NCI-H460 (cell line): ENCODE data around the gene B3GLCT. TPM values are rescaled to one million over a fixed set of nuclear protein-coding genes. Genes with fewer than 3 reads are reported as not detected.
"Not testable (repeated sequence)": the region's sequence is repeated elsewhere in the genome, so short reads cannot be mapped to it uniquely, and the experiment has no call there.

Experiments used
- DNase-seq: peaks from one replicate; pipeline ENCODE4 v3.0.0-alpha.2; 2016; ENCODE audit warnings: low read depth; ENCODE audit errors: extremely low read depth
- total RNA-seq: library from RNA; depleted of rRNA; stranded (reverse); fragments of >200 nt; shearing (Covaris generic); gene quantifications from 2 replicates; pipeline ENCODE4 v1.2.3, GENCODE V29; 2014

Gene B3GLCT
- total RNA-seq, 1 experiment from 2014 or later, result 4.2 TPM

DNA sequence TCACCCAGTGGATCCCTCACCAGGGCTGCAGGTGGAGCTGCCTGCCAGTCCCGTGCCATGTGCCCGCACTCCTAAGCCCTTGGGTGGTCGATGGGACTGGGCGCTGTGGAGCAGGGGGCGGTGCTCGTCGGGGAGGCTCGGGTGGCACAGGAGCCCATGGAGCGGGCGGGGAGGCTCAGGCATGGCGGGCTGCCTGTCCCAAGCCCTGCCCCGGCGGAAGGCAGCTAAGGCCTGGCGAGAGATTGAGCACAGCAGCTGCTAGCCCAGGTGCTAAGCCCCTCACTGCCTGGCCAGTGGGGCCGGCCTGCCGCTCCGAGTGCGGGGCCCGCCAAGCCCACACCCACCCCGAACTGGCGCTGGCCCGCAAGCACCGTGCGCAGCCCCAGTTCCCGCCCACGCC lies 16.8 kb upstream of the B3GLCT start:
- no peak for DNase-seq

DNA sequence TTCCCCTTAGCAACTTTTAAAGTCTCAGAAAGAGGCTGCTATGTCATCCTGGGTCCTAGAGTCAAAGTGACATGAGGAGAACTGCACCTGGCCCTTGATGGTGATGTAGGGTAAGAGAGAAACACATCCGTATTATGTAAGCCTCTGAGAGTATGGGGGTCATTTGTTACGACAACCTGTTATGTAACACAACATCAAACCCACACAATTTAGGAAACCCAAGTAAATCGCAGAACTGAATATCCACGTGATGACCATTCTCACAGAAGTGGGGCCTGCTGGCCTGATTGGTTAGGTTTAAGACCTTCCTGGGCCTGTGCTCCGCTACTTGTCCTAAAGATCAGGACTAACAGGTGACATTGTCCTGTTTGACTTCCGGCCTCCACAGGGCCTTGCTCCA lies 15.3 kb upstream of the B3GLCT start:
- no peak for DNase-seq

DNA sequence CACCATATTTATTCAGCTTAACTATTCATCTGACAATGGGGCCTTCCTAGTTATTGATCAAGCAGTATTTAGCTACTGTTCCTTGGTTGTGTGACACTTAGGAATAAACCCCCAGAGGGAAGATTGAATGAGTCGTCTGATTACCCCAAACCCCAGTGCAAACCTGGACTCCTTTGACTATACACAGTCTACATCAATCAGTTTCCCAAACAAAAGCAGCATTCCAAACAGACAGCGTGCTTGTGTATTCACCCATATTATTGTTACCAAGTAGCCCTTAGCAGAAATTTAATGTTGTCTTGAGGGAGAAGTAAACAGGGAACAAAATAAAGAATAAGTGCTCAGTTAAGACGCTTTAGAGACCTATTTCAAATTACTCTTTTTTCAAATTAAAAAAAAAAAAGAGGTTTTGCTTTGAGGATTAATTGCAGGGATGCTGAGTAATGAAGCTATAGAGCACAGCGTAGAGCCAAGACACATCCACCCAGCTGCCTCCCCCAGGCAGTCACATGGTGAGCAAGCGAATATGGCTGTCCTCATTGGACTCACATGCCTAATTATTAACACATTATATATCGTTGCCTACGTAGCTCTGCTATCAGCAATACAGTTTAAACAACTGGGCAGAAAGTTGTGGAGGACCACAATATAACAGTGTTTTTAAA lies 14.7 kb upstream of the B3GLCT start:
- DNase-seq, result no peak

DNA sequence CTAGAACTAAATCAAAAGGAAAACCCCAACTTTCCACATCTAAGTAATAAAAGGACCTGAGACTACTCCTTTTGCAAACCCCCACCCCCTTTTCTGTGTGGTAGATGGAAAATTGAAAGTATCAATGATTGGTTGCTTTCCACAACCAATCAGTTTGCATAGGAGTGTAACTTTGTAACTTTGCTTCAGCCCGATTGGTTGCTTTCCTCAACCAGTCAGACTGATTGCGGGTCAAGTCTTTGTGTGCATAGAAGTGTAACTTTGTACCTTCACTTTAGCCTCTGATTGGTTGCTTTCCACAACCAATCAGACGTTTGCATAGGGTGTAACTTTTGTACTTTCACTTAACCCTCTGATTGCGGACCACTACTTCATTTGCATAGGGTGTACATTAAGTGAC lies 8.0 kb upstream of the B3GLCT start:
- DNase-seq, result no peak

DNA sequence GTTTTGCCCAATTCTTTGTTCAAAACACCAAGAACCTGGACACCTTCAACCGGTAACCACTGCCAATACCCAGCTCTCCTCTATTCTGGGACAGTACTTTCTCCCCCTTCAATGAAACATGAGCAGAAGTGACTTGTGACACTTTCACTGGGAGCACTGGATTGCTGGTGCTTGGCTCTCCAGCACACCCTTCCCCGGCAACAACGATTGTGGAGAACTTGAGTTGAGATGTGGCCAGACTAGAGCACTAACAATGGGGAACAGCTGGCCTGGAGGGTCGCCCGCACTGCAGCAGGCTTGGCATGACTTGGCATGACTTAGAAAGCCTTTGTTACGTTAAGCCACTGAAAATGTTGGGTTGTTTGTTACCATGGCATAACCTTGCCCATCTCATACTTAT lies 7.5 kb upstream of the B3GLCT start:
- no peak for DNase-seq

DNA sequence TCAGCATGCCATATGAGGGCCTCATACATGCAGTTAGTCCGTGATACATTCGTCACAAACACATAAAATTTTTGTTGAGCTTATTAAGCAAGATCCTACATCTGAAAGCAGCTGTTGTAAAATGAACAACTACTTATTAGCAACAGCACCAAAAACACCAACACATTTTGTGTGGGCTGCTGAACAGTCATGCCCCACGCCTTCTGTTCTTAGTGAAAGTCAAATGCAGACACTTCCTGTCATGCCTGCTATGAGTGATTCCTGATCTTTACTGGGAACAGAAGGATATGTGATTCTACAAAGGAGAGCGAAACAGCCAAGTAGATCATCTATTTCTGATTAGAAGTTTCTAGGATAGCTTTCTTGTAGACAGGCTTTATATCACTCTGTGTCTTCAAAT lies 4.2 kb upstream of the B3GLCT start:
- DNase-seq, result no peak

DNA sequence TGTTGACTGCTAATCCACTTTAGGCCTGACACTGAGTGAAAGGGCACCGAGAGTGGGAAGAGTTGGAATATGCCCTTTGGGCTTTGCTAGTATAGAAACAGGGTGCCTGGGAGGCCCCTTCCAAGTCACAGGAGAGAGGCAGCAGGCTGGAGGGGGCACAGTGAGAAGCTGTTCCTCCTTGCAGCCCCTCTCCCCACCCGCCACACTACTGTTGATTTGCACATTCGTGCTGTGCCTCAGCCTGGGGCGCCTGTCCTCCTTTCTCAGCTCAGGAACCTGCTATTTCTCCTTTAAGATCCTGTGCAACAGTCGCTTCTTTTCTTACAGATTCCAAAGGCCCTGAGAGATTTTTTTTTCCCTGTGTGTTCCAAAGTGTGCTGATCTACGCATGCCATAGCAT lies 2.8 kb upstream of the B3GLCT start:
- no peak for DNase-seq

DNA sequence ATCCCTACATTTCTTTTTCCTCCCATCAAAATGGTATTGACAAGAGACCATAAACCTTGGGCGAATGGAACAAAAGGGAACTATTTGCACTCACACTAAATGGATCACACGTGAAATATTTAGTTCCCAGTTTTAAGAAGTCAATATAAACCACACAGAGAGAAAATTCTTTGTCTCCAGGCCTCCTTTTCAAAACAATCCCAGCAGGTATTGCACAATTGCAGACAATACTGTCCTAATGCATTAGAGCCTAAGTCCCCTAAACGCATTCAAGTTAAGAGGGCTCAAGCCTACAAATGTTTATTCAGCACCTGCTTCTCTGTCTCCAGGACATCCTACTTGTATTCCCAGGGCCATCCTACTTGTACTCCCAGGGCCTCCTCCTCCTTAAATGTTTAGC lies 1.3 kb upstream of the B3GLCT start:
- no peak for DNase-seq

DNA sequence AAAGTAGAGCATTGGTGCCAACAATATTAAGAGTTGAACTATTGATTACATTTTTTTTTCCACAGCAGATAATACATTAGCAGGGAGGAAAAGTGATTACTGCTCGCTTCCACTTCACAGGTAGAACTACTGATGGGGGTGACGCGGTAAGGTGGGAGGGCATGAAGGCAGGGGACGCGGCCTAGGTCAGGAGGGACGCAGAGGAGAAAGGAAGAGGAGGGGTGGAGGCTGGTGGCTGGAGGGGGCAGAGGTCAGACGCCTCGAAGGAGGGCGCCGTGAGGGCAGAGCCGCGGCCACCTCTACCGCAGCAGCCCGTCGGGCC lies 287 bp upstream of the B3GLCT start:
- no peak for DNase-seq

DNA sequence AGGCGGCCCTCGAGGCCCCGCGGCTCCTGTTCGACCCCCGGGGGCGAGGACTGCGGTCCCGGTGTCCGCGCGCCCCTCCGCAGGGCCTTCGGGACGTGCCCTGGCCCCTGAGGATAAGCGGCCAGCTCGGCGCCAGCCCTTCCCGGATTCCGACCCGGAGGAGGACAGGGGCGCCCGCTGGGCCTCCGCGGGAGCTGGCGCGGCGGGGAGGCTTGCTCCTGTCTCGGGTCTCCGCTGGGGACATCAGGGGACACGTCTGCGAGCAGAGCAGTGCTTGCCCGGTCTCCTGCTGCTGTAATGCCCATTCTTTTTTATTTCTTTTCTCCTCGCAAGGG lies 829 bp downstream of the B3GLCT start:
- DNase-seq, result no peak

DNA sequence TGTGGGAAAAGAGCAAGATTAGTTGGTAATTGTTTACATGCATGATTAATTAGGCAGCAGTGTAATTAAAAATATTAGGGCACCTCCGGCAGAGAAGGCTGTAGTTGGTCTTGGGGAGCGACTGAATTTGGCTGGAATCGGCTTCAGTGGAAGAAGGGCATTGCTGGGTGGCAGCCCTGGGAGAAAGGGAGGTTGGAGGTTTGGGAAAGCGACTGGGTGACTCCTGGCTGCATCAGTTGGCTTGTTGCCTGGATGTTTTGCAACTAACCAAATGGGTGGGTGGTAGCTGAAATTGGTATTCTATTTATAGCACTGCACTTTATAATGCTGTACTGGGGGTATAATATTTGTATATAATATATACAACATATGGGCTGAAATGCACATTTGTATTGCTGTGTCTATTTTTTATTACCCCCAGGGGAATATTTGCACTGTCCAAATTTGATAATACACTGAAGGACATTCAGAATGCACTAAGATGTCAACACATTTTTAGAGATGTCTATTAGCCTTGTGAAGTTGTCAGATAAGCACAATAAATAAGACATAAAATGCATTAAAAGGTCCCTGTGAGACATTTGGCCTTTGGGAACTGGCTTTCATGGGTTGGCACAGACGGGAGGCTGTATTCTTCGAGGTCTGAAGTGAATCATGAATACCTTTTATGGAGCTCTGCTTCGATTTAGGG lies 1.7 kb downstream of the B3GLCT start:
- no peak for DNase-seq

DNA sequence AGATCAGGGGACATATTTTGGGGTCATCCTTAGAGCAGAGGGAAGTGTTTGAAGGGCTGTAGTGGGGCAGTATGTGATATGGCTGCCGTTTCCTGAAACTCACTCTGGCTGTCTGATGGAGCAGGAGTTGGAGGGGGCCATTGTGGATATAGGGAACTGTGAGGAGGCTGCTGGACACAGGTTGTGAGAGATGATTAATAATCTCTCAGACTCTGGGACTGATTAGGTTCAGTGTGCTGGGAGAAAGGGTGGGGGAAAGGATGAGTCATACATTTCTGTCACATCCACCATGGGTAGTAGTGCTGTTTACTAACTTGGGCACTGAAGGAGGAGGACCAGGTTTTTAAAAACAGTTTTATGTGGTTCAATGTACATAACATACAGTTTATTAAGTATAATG lies 4.8 kb downstream of the B3GLCT start:
- DNase-seq, result no peak

DNA sequence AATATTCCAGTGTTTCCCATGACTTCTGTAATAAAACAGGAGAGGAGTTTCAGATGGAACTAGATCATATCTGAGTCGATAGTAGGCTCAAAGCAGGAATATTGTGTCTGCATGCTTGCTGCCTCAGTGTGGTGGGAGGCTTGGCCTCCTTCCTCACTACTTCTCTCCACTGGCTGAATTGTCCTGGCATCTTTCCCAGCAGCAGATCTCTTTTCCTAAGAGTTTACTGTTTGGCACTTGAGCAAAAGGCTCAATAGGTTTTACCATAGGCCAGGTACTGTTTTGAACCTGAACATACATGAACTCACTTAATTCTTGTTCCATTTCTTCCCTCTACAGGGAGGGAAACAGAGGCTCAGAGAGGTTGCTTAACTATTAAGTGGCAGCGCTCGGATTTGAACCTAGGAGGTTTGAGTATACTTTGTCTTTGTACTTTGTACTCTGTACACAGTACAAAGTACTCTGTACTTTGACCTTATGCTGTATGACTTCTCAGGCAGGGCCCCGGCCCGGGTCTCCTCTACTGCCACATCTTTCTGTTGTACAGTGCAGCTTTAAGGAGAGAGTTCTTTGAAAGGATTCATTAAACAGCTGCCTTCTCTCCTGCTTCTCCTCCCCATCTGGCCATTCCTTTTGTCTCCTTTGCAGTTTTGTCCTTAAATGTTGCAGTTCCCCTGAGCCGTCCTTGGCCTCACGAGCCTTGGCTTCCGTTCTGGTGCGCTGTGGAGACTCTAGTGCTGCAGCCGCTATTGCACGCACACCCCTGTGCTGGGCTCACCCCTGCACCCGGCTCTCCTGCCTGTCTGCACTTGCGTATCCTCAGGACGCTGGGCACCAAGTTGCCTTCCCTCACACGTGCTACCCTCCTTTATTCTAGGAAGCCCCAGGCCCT lies 8.1 kb downstream of the B3GLCT start:
- no peak for DNase-seq

DNA sequence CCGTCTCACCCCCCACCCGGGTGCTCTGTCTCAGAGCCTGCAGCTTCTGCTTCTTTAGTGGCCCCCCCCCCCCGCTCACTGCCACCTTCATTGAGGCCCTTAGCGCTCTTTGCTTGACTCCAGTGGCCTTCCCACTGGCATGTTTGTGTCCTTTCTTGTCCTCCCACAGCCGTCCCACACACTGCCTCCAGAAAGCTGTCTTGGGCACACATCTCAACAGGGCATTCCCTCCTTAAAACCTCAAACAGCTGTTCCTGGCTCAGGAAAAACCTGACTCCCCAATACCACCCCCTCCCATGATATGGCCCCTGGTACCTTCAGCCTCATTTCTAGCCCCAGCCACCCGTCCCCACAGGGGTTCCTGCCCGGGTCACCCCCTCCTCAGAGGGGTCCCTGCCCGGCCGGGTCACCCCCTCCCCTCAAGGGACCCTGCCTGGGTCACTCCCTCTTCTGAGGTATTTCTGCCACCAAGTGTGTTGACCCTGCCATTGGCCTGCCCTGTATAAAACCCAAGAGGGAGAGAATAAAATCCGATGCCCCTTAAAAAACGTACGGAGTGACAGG lies 8.9 kb downstream of the B3GLCT start:
- no peak for DNase-seq

DNA sequence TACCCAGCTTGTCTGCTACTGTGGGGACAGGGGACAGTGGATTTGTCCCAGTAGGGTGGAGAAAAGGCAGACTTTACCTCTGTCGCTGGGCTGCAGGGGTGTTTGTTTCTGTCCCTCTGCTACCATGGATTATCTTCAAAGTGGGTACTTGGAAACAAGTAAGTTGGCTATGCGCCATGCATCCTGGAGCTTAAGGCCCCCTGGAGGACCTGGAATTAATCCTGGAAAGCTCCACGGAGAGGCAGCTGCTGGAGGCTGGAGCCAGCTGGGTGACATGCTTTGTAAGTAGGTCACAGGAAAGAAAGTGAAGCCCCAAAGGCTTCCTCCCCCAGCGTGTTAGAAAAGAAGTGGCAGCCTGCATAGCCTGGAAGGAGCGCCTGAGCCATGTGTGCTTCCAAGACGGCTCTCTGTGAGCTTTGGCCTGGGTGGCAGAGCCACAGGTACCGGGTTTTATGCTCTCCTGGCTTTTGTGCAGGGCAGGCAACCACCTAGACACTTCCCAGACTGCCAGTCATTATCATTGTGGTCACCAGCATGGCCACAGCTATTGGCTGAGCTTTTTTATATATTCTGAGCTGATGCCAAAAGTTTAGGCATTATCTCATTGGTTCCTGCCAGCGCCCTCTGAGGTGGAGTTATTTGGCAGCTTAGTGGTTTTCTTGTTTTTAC lies 9.5 kb downstream of the B3GLCT start:
- DNase-seq, result no peak

DNA sequence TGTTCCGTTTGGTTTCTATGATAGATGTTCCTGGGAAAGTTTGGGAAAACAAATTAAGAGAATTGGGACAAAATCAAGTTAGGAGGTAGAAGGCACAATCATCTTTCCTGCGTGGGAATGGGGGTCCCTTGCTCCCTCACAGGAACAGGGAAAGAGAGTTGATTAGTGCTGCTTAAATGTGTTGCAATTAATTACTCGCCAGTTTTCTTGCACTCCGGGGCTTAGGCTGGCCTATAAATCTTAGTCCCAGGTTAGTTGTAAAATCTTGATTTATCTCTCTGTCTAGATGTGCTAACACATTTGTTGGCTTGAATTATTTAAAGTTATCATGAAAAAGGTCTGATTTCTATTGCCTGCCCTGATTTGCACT lies 10.1 kb downstream of the B3GLCT start:
- no peak for DNase-seq

DNA sequence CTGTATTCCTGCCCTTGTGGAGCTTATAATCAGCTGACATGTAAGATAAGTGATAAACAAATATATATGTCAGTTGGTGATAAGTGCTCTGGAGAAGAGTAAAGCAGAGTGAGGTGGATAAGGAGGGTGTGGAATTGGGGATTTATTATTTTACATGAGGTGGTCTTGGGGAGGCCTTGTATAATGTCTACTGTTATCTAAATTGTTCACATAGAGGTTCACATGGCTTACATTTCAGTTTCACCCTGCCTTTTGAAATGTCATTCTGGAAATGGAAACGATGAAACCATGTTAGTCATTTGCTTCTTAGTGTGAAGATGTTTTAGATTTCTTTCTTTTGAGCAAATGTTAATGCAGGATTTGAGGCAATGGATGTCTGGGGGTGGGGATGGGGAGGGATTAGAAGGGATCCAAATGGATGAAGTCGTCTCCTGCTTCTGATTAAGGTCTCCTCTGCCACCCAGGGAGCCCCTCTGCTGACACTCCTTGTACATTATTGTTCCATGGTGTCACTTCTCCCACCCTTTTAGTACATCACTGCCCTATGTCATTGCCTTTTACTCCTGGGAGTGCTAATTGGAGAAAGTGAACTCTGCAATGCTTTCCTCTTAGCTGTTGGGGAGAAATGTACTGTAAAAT lies 14.0 kb downstream of the B3GLCT start:
- DNase-seq, result no peak

DNA sequence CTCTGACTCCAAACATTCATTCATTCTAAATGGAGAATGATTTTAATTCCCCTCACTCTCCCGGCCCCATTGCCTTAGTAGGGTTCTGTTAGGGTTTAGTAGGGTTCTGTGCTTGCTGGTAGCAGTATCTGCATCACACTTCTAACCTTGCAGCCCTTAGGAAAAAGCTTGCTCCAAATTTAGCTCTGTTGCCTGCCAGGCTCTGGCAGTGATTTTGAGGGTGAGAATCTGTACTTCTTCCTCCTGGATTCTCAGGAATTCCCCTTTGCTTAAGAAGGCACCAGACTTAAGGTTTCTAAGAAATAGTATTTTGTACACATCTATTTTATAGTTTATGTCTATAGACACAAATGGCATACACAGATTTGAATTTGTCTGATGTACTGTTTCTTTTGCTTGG lies 14.7 kb downstream of the B3GLCT start:
- DNase-seq, result no peak

DNA sequence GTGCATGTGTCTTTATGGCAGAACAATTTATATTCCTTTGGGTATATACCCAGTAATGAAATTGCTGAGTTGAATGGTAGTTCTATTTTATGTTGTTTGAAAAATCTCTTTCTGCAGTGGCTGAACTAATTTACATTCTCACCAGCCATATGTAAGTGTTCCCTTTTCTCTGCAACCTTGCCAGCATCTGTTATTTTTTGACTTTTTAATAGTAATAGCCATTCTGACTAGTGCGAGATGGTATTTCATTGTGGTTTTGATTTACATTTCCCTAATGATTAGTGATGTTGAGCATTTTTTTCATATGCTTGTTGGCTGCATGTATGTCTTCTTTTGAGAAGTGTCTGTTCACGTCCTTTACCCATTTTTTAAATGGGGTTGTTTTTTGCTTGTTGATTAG lies 17.1 kb downstream of the B3GLCT start:
- DNase-seq, result not testable (repeated sequence)

DNA sequence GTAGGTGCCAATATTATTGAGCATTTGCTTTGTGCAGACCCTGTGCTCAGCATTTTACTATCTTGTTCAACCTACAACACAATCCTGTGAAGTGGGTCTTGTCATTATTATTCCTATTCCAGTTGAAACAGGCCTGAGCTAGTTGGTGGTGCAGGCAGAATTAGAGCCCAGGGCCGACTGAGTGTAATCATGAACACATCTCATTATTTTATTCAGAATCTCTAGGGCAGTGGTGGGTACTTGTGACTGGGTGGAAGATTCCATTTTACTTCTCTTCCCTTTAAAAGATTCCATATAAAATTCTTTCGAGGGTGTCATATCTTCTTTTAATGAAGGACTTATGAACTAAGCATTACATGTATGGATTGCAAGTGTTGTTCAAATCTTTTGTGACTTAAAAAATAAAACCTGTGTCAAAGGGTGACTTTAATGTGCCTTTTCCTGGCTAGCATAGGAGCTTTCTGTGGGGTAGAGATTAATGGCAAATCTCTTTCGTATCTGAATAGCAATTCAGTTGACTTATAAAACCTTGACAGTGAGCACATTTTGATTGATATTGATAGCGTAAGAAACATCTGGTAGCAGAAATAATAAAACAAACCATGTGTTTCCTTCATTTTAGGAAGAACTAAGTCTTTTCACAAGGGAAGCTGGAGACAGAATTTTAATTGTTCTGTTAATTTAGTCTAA lies 20.3 kb downstream of the B3GLCT start:
- DNase-seq, result no peak
